ENCODE measurements around the gene PDSS2. TPM values are rescaled to one million over a fixed set of nuclear protein-coding genes. Genes with fewer than 3 reads are reported as not detected.

Gene PDSS2
- total RNA-seq, 1 donor from 2014 or later: 13.3 TPM

- peaks cover 3% of the 10 kb centered on the region for H3K36me3 Mint-ChIP-seq (ENCODE audit: low read depth)
- no peak for DNase-seq
- H3K27ac Mint-ChIP-seq: no peak overlapping the region
- H3K4me1 Mint-ChIP-seq: no peaks in the 10 kb centered on the region
- peaks cover 5% of the 10 kb centered on the region for H3K9me3 Mint-ChIP-seq
- no peaks in the 10 kb centered on the region for H3K27me3 Mint-ChIP-seq
- no peak overlapping the region for H3K4me3 Mint-ChIP-seq
- intact Hi-C loops (cut with micrococcal nuclease): no loop called here
Observed at GRCh38 chr6:107231243-107231642, 228.1 kb downstream of the PDSS2 start.

GRCh38 chr6:107230448-107230847 is 228.9 kb downstream of the PDSS2 start:
- Mint-ChIP-seq H3K9me3 (no peaks in the 10 kb centered on the region), H3K27ac (no peak overlapping the region), H3K36me3 (ENCODE audit: low read depth) (peaks cover 3% of the 10 kb centered on the region), H3K4me3 (no peak overlapping the region), H3K27me3 (no peaks in the 10 kb centered on the region), H3K4me1 (no peaks in the 10 kb centered on the region)
- no peak for DNase-seq
- intact Hi-C loops (cut with micrococcal nuclease): no loop called here

GRCh38 chr6:107230024-107230423 is 229.3 kb downstream of the PDSS2 start:
- Mint-ChIP-seq H3K4me3 (no peak overlapping the region), H3K9me3 (no peaks in the 10 kb centered on the region), H3K4me1 (no peaks in the 10 kb centered on the region), H3K27ac (no peak overlapping the region), H3K36me3 (ENCODE audit: low read depth) (peaks cover 3% of the 10 kb centered on the region), H3K27me3 (no peaks in the 10 kb centered on the region)
- intact Hi-C loops (cut with micrococcal nuclease): no loop called here
- DNase-seq: no peak

GRCh38 chr6:107228754-107229153 is 230.6 kb downstream of the PDSS2 start:
- Mint-ChIP-seq H3K27me3 (no peaks in the 10 kb centered on the region), H3K4me1 (no peaks in the 10 kb centered on the region), H3K36me3 (ENCODE audit: low read depth) (peaks cover 3% of the 10 kb centered on the region), H3K9me3 (no peaks in the 10 kb centered on the region), H3K27ac (no peak overlapping the region), H3K4me3 (no peak overlapping the region)
- intact Hi-C loops (cut with micrococcal nuclease): no loop called here
- no peak for DNase-seq

- H3K4me3 Mint-ChIP-seq: no peak overlapping the region
- no peaks in the 10 kb centered on the region for H3K27me3 Mint-ChIP-seq
- no peaks in the 10 kb centered on the region for H3K36me3 Mint-ChIP-seq (ENCODE audit: low read depth)
- intact Hi-C loops (cut with micrococcal nuclease): no loop called here
- no peaks in the 10 kb centered on the region for H3K4me1 Mint-ChIP-seq
- DNase-seq: no peak
- H3K27ac Mint-ChIP-seq: no peak overlapping the region
- H3K9me3 Mint-ChIP-seq: no peaks in the 10 kb centered on the region
Observed at GRCh38 chr6:107221519-107221918, 237.8 kb downstream of the PDSS2 start.

GRCh38 chr6:107219851-107220250 is 239.5 kb downstream of the PDSS2 start:
- Mint-ChIP-seq H3K4me1 (no peaks in the 10 kb centered on the region), H3K27ac (no peak overlapping the region), H3K9me3 (no peaks in the 10 kb centered on the region), H3K4me3 (no peak overlapping the region), H3K27me3 (no peaks in the 10 kb centered on the region), H3K36me3 (ENCODE audit: low read depth) (no peaks in the 10 kb centered on the region)
- DNase-seq: no peak
- intact Hi-C loops (cut with micrococcal nuclease): no loop called here

GRCh38 chr6:107218142-107218541 is 241.2 kb downstream of the PDSS2 start:
- no peaks in the 10 kb centered on the region for H3K4me1 Mint-ChIP-seq
- H3K4me3 Mint-ChIP-seq: no peak overlapping the region
- H3K27ac Mint-ChIP-seq: no peak overlapping the region
- intact Hi-C loops (cut with micrococcal nuclease): no loop called here
- DNase-seq: no peak
- no peaks in the 10 kb centered on the region for H3K27me3 Mint-ChIP-seq
- no peaks in the 10 kb centered on the region for H3K36me3 Mint-ChIP-seq (ENCODE audit: low read depth)
- no peaks in the 10 kb centered on the region for H3K9me3 Mint-ChIP-seq

GRCh38 chr6:107217248-107217647 is 242.1 kb downstream of the PDSS2 start:
- Mint-ChIP-seq H3K4me1 (no peaks in the 10 kb centered on the region), H3K27ac (no peak overlapping the region), H3K9me3 (no peaks in the 10 kb centered on the region), H3K4me3 (no peak overlapping the region), H3K36me3 (ENCODE audit: low read depth) (no peaks in the 10 kb centered on the region), H3K27me3 (no peaks in the 10 kb centered on the region)
- no peak for DNase-seq
- intact Hi-C loops (cut with micrococcal nuclease): no loop called here

- no peaks in the 10 kb centered on the region for H3K27me3 Mint-ChIP-seq
- H3K4me1 Mint-ChIP-seq: no peaks in the 10 kb centered on the region
Observed at GRCh38 chr6:107216197-107216933, 243.0 kb downstream of the PDSS2 start.

GRCh38 chr6:107215334-107215733 is 244.0 kb downstream of the PDSS2 start:
- no peak overlapping the region for H3K4me3 Mint-ChIP-seq
- intact Hi-C loops (cut with micrococcal nuclease): no loop called here
- no peaks in the 10 kb centered on the region for H3K27me3 Mint-ChIP-seq
- H3K9me3 Mint-ChIP-seq: no peaks in the 10 kb centered on the region
- DNase-seq: no peak
- no peaks in the 10 kb centered on the region for H3K36me3 Mint-ChIP-seq (ENCODE audit: low read depth)
- H3K27ac Mint-ChIP-seq: no peak overlapping the region
- H3K4me1 Mint-ChIP-seq: no peaks in the 10 kb centered on the region

More at GRCh38 chr6:107216197-107216933, 243.0 kb downstream of the PDSS2 start:
- no peaks in the 10 kb centered on the region for H3K36me3 Mint-ChIP-seq (ENCODE audit: low read depth)
- intact Hi-C loops (cut with micrococcal nuclease): no loop called here
- H3K27ac Mint-ChIP-seq: no peak overlapping the region
- DNase-seq: no peak
- no peak overlapping the region for H3K4me3 Mint-ChIP-seq
- H3K9me3 Mint-ChIP-seq: no peaks in the 10 kb centered on the region

GRCh38 chr6:107214655-107215054 is 244.7 kb downstream of the PDSS2 start:
- no peak overlapping the region for H3K4me3 Mint-ChIP-seq
- H3K27me3 Mint-ChIP-seq: no peaks in the 10 kb centered on the region
- no peaks in the 10 kb centered on the region for H3K9me3 Mint-ChIP-seq
- no peak overlapping the region for H3K27ac Mint-ChIP-seq
- H3K4me1 Mint-ChIP-seq: no peaks in the 10 kb centered on the region
- no peak for DNase-seq
- intact Hi-C loops (cut with micrococcal nuclease): no loop called here
- no peaks in the 10 kb centered on the region for H3K36me3 Mint-ChIP-seq (ENCODE audit: low read depth)

GRCh38 chr6:107209406-107210305 is 249.7 kb downstream of the PDSS2 start:
- intact Hi-C loops (cut with micrococcal nuclease): no loop called here
- no peaks in the 10 kb centered on the region for H3K9me3 Mint-ChIP-seq
- no peak overlapping the region for H3K4me3 Mint-ChIP-seq
- no peak for DNase-seq
- no peaks in the 10 kb centered on the region for H3K4me1 Mint-ChIP-seq
- H3K36me3 Mint-ChIP-seq (ENCODE audit: low read depth): no peaks in the 10 kb centered on the region
- H3K27me3 Mint-ChIP-seq: no peaks in the 10 kb centered on the region
- no peak overlapping the region for H3K27ac Mint-ChIP-seq

GRCh38 chr6:107207251-107207873 is 252.0 kb downstream of the PDSS2 start:
- no peak for DNase-seq
- Mint-ChIP-seq H3K9me3 (no peaks in the 10 kb centered on the region), H3K27me3 (no peaks in the 10 kb centered on the region), H3K4me1 (no peaks in the 10 kb centered on the region), H3K4me3 (no peak overlapping the region), H3K36me3 (ENCODE audit: low read depth) (no peaks in the 10 kb centered on the region), H3K27ac (no peak overlapping the region)
- intact Hi-C loops (cut with micrococcal nuclease): no loop called here
